Stimulated activated CD4-positive, alpha-beta T cell treated with anti-CD3 and anti-CD28 coated beads, Interleukin-1b, Interleukin-23, amount 100 ng/mL, for 4 hours (primary cell): Measurements from ENCODE around the gene TENM3.

Experiments
- DNase-seq, 2 donors: peaks; one replicate each; pipeline ENCODE4 v3.0.0-alpha.2; 2020; ENCODE audit warnings: low read depth in 2 of 2

The TENM3 gene

DNA sequence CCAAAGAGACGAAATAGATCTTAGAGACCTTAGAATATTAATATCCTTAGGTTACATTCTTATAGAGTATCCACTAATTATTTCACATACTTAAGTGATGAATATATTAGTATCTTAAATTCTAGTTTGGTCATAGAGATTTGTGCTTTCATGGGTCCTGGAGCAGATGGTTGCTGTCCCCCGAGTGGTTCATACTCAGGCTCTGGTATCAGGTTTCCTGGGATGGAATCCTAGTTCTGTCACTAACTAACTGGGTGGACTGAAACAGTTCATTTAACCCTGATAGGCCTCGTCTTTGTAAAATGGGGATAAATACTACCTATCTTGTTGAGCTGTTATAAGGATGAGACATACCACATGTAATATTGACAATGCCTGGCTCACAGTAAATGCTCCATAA, 264.6 kb downstream of the TENM3 start:
- no peak for DNase-seq

DNA sequence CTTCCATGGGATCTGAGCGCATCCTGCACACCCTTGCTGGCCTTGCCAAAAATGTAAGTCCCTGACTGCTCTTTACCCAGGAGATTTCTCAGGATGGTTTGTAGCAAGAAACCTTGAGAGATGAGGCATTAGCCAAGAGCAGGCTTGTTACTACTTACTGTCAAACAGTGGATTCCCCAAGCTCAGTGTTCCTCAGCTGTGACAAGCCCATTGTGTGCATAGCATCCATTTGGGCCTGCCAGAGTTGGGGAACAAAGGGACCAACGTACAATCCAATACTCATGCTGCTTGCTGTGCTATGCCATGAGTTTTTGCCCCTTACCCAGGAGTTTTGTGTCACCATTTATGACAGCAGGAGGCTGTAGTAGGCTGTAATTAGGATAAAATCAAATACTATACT, 267.6 kb downstream of the TENM3 start:
- DNase-seq, result no peak

DNA sequence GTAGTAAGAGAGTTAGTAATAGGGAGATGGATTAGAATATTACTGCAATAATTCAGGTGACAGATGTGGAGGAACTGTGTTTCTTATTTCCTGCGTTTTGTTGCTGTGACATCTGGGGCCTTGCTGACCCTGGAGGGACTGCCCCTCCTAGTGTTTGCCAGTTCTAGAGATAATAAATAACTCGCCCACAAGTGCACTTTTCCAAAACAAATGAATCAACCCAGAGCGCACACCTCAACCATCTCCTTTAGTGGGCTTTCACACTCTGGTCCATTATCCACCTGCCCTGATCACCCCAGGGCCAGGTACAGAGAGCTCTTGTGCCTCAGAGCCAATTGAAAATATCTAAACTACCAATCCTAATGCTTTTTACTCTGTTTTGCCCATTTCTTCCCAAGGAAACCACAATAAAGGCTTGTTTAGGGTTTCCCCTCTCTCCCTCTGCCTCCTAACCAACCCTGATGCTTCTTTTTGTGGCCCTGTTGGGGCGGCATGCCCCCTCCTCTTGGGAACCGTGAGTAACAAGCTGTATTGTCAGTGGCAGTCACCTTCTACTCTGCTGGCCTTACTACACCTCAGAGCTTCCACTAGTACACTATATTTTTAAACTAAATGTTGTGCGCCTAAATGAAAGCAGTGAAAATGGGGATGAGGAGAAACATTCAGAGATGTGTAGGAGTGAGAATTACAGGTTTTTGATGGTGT, 270.5 kb downstream of the TENM3 start:
- DNase-seq, result no peak

DNA sequence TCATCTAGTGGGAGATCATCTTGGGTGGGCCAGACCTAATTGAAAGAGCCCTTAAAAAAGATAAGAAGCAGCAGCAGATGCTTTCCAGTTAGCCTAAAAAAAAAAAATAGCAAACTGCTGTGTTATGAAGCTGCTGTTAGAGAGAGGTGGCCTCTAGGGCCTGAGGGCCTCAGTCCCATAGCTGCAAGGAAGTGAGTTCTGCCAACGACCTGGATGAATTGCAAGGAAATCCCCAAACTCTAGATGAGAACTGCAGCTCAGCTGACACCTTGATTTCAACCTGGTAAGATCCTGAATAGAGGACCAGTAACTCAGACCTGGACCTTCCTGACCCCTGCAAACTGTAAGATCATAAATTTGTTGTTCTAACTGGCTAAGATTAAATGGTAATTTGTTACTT, 275.2 kb downstream of the TENM3 start:
- DNase-seq, result no peak

DNA sequence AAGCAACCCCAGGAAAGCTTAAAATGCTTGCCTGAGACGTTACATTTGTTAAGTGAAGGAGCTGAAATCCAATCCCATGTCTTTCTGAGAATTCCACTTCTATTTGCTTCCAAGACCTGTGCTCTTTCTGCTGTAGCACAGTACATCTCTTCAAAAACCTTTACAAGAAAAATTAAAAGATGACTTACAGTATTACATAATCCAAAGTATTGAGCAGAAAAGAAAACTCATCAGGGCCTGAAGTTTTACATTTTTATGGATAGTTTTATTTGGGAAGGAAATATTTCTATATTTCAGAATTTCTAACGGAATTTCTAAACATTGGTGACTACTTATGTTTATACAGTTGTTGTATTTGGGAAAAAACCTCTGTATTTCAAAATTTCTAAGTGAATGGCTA, 276.3 kb downstream of the TENM3 start:
- DNase-seq, result no peak

DNA sequence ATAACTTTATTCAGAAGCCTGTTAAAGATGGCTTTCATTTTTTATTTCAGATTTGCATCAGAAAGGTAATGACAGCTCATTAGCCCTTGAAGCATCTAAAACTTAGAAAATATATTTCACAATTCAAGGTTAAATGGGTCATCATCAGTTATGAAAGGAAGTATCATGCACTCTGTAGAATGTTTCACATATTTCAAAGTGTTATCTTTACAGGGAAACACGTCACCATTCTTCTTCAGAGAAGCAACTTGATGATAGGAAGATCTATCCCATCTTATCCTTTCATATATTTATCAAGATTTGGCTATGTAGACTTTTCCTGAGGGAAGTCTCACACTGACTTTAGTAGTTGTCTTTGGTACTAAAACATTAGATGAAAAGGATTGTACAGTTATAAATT, 277.8 kb downstream of the TENM3 start:
- no peak for DNase-seq

DNA sequence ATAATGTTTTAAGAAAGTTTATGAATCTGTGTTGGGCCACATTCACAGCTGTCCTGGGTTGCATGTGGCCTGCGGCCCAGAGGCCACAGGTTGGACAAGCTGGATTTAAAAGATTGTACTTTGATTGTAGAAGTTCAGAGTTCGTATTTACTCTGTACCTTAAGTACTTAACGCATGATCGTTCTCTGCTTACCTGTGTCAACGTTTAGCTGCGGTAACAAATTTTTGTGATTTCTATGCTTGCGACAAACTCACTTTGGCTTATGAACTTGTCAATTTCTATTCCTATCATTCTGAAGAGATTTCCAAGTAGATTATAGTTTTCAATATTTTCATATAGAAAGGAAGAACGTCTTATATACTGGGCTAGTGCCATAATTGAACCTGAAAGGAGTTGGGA, 285.6 kb downstream of the TENM3 start:
- no peak for DNase-seq

DNA sequence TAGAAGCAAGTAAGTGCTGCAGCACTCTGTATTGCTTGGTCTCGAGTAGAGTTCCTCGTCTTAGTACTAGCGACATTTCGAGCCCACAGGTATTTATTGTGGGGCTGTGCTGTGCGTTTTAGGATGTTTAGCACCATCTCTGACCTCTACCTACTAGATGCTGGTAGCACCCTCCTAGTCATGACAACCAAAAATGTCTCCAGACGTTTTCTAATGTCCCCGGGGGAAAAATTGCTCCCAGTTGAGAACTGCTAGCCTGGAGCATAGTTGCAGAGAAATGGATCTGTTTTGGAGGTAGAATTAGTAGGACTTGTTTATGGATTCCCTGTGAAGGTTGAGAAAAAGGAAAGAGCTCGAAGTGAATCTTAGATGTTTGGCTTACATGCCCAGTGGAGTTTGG, 287.2 kb downstream of the TENM3 start:
- no peak for DNase-seq

DNA sequence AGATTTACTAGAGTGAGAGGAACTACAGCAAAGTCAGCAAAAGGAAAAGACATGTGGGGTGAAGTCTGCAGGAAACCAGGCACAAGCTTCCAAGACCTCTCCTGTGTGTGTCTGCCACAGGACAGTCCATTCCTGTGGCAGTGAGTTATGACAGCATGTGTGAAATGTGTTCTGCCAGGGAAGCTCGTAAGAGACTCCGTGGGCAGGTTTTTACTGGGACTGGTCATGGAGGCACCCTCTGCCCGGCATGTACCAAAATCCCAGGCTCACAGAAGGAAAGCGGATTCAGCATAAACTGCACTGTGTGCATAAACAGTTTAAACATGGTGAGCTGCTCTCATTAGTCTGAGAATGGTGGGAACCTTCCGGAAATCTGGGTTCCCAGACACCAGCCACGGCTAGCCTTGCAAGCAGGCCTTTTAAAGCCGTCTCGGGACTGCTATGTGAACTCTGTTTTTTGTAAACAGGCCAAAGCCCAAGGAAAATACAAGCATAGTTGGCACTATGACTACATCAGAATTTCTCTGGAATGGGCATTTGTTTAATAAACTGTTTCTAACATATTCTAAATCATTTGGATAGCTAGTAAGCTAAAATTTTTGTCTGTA, 288.5 kb downstream of the TENM3 start:
- no peak for DNase-seq

DNA sequence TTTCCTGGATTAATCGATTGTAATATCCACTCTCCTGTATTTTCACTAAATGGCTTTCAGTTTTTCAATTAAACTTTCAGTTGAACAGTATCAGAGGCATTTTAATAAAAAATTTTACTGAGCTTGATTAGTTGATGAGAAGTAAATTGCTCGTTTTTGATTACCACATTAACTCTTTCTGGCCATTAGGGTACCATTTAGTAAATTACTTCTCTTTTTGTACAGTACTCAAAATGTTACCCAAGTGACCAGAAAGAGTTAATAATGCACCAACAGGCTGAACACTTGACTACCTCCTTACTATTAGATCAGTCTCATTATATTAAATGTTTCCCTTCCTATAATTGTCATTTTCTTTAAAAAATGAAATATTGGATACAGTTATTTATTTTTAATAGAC, 289.2 kb downstream of the TENM3 start:
- DNase-seq, result no peak

DNA sequence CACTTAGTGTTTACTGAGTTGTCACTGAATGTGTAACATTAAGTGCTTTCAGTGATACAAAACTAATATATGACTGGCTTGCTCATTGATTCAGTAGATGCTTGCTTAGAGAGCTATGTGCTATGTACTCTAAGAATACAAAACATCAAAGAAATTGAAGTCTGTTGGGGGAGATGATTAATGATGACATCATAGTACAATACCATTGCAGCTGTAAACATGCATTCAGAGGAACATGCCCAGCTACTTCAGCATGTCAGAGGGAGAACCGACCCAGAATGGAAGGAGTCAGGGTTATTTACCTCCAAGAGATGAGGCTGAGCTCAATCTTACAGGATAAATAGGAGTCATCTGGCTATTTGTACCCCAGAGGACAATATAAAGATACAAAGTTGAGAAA, 290.8 kb downstream of the TENM3 start:
- DNase-seq, result no peak

DNA sequence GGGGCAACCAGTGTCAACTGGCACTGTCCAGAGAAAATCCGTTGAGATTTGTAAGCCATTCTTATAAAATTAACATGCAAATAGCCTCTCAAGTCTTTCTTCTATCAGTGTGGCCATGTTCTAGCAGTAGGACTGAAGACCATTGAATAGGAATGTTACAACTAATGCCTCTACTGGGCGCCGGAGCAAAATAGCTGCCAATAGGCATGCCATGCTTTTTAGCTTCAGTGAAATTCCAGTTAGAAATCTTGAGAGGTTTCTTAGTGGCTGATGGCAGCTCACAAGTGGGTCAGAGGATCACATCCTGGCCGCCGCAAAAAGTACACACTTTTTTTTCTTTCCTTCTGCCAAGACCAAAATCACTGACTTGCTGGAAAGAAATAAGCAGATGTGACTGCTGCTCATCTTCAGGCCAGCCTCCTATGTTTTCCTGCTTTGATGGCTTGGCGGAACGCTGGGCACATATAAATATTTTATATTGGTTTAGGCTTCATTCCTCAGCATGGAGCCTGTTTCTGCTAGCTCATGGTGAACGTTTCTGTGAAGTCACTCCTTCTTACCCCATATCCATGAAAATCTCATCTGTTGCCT, 293.1 kb downstream of the TENM3 start:
- no peak for DNase-seq

DNA sequence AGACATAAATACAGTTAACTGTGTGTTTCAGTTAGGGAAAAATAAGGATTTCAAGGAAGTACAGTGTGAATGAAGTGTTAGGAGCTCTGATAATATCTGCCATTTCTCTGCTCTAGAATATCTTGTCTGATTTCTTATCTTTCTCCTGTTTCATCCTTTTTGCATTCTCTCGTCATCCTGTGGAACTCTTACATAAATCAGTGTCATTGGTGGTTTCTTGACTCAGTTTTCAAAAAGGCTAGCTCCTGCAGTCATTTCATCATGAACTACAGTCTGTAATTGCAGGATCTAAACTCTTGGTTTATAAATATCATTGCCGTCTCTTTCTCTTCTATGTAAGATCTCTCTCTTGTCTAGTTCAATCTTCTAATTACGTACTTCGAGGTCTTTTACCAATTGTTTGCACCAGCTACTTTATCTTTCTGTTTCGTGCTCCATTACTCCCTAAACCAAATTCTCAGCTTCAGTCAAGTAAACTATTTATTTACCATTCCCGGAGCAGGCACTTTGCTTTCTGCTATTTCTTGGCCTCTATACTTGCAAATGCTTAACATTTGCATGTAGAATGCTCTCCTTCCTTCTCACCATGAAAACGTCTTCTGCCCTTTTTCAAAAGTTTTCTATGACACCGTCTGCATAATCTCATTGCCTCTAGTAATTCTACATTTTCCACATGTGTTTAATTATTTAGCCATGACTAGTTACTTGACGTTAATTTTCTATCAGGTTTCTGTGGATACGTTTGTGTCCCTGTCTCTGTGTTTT, 294.0 kb downstream of the TENM3 start:
- no peak for DNase-seq

DNA sequence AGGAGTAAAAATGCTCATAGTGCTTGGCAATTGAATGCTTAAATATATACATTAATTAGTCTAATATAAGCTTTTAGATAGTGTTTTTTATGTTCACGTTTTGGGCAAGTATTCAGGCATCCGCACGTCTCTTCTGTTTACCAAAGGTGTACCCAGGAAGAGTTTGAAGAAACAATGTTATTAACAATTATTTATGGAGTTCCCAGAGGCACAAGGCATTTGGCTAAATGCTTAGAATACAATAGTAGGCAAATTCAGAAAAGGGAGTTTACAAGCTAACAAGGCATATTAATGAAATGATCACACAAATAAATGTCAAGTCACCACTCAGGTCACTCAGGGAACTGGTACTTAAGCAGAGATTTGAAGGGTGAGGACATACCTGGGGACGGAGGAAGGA, 294.8 kb downstream of the TENM3 start:
- DNase-seq, result no peak

DNA sequence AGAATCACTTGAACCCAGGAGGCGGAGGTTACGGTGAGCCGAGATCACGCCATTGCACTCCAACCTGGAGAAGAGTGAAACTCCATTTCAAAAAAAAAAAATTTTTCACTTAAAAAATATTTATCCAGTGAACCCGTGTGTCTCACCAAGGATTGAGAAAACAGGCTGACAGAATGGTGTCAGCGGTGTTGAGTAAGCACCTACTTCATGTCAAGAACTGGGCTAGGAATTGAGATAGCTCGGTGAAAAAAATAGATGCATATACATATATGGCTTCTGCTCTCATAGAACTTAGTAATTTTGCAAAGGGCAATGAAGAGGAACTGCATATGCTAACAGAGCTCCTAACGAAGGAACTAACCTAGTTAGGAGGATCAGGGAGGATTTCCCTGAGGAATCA, 297.3 kb downstream of the TENM3 start:
- DNase-seq, result no peak

DNA sequence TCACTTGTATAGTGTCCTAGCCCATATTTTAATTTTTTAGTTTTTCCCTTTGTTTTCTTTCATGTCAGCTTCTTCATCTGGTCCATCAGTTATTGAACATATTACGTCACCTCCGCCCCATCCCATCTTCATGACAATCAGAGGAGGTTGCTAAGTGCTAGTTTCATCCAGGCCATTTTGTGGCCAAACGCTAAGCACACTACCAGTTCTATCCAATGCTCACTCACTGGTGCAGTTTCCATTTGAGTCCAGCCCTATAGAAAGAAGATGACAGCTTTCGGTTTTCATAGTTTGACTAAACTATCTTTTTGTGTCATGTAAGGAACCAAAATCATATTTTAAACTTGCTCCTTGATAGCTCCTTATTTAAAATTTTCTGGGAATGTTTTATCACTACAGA, 304.2 kb downstream of the TENM3 start:
- no peak for DNase-seq

DNA sequence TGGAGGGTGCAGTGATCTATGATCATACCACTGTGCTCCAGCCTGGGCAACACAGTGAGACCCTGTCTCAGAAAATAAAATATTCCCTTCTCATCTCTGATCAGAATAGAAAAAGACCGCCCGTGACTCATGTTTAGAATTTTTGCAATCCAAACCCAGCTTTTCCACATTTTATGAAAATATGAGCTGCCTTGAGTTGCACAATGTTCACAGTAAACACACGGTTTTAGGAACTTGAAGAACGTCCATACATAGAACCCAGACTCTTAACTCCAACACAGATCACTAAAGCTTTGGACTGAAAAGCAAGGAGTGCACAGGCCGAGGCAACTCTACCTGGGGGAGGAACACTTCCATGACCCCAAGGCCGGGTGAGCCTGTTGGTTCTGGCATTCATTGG, 305.0 kb downstream of the TENM3 start:
- no peak for DNase-seq

DNA sequence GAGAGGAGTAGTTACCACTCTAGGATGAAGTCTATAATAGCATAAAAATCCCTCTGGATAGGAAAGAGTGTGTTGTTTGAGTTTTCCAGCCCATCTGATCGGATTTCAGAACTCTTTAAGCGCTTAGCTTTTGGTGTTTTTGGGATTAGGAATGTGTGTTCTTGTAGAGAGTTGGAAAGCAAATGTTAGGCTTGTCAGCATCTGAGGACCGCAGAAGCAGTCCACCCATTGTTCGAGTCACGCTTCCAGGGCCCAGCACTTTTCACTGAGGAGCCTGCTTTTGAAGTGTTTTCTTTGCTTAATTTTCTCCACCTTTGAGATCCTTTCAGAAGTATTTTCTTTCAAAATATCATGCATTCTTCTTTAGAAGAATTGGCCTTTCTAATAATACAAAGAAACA, 306.2 kb downstream of the TENM3 start:
- no peak for DNase-seq

DNA sequence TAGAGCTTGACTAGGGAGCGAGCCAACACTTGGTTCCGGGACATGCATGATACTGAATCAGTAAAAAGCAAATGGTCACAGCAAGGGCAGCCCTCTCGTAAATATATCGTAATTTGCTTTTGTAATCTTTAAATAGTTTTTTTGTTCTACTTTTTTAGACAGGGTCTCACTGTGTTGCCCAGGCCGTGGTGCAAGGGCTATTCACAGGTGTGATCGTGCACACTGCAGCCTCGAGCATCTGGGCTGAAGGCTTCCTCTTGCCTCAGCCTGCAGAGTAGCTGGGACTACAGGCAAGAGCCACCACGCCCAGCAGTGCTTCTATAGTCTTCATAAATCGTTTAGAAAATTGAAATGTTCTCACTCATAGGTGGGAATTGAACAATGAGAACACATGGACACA, 309.7 kb downstream of the TENM3 start:
- DNase-seq, result no peak

DNA sequence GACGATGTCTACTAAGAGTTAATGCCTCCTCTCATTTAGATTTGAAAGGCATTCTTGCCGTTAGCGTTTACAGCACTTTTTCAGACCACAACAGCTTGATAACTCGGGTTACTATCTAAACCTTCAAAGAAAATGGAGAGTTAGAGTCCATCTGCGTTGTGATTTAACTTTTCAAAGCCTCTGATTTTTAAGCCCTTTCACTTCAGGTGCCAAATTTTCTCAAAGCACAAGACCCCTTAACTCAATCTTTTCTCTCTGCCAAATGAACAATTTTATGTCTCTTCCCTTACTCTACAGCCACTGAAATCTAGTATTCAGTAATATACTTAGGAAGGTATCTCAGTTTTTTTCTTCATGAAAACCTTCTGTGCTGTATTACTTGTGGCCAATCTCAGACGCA, 310.5 kb downstream of the TENM3 start:
- DNase-seq, result no peak

DNA sequence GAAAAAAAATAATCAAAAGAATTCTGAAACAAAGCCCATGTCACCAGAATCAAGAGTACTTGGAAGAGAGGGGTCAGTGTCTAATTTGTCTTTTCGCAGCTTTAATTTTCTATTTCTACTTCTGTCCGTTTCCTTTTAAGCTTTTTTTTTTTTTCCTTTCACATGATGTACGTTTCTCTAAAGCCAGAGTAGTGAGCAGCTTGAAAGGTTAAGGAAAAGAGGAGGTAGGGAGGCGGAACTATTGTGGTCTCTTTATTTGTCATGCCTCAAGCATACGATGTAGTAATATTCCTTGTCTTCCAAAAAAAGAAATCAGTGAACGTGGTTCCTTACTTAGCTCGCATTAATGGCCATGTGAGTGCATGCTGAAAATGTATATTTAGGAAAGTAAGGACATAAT, 311.5 kb downstream of the TENM3 start:
- DNase-seq, result no peak

DNA sequence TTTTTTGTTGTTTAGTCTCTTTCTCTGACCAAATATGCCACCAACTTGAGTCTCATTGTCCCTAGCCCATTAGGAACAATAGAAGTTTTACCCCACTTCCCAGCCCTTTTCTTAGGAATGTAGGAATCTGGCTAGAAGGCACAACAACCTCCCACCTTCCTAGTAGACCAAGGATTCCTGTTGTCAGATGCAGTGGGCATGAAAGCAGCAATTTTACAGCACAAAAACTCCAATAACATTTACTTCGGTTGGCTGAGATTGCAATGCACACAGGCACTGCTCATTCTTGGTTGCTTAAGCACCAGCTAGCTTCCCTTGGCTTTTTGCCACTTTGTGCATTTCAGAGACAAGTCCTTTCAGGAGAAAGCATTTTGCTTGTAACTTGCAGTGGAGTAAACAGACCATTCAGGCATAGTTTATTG, 312.8 kb downstream of the TENM3 start:
- DNase-seq, result no peak

DNA sequence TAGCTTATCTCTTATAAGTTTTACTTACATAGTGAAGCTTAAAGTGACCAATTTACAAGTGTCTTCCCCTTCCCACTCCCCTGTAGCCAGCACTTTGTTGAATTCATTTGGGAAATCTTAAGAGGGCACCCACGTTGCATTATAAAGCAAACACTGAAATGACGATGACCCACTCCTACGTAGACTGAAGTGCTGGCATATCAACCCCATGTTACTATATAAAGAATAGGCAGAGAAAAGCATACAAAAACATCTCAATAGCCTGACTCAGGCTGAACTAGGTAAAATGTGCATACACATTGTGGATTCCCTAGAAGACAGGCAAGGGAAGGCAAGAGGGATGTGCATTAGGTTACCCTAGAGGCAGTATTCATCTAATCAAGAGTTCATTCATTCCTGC, 313.4 kb downstream of the TENM3 start:
- no peak for DNase-seq
